ENCODE measurements around the gene ADRB1.

ADRB1 gene

GRCh38 chr10:114026189-114027040 is 17.3 kb upstream of the ADRB1 start:
- DNase-seq (ENCODE audit: extremely low read depth in 1 of 2, low read depth in 1 of 2): no peak

GRCh38 chr10:114027041-114027394 is 16.6 kb upstream of the ADRB1 start:
- no peak for DNase-seq (ENCODE audit: extremely low read depth in 1 of 2, low read depth in 1 of 2)

- no peak for DNase-seq (ENCODE audit: extremely low read depth in 1 of 2, low read depth in 1 of 2)
Observed at GRCh38 chr10:114027951-114028350, 15.7 kb upstream of the ADRB1 start.

GRCh38 chr10:114028425-114028824 is 15.2 kb upstream of the ADRB1 start:
- no peak for DNase-seq (ENCODE audit: extremely low read depth in 1 of 2, low read depth in 1 of 2)

GRCh38 chr10:114029655-114030054 is 14.0 kb upstream of the ADRB1 start:
- no peak for DNase-seq (ENCODE audit: extremely low read depth in 1 of 2, low read depth in 1 of 2)

GRCh38 chr10:114030140-114030539 is 13.5 kb upstream of the ADRB1 start:
- DNase-seq (ENCODE audit: extremely low read depth in 1 of 2, low read depth in 1 of 2): no peak

GRCh38 chr10:114031073-114031972 is 12.3 kb upstream of the ADRB1 start:
- DNase-seq (ENCODE audit: extremely low read depth in 1 of 2, low read depth in 1 of 2): no peak

- DNase-seq (ENCODE audit: extremely low read depth in 1 of 2, low read depth in 1 of 2): no peak
Observed at GRCh38 chr10:114033566-114033965, 10.1 kb upstream of the ADRB1 start.

GRCh38 chr10:114034923-114035645 is 8.6 kb upstream of the ADRB1 start:
- DNase-seq (ENCODE audit: extremely low read depth in 1 of 2, low read depth in 1 of 2): no peak

- no peak for DNase-seq (ENCODE audit: extremely low read depth in 1 of 2, low read depth in 1 of 2)
Observed at GRCh38 chr10:114035791-114036190, 7.9 kb upstream of the ADRB1 start.

- no peak for DNase-seq (ENCODE audit: extremely low read depth in 1 of 2, low read depth in 1 of 2)
Observed at GRCh38 chr10:114038819-114039218, 4.8 kb upstream of the ADRB1 start.

GRCh38 chr10:114041166-114041565 is 2.5 kb upstream of the ADRB1 start:
- DNase-seq (ENCODE audit: extremely low read depth in 1 of 2, low read depth in 1 of 2): no peak

- DNase-seq (ENCODE audit: extremely low read depth in 1 of 2, low read depth in 1 of 2): no peak
Observed at GRCh38 chr10:114042895-114043531, 653 bp upstream of the ADRB1 start.

GRCh38 chr10:114044247-114045135 is 825 bp downstream of the ADRB1 start:
- no peak for DNase-seq (ENCODE audit: extremely low read depth in 1 of 2, low read depth in 1 of 2)

GRCh38 chr10:114045136-114046086 is 1.7 kb downstream of the ADRB1 start:
- DNase-seq (ENCODE audit: extremely low read depth in 1 of 2, low read depth in 1 of 2): no peak

- DNase-seq (ENCODE audit: extremely low read depth in 1 of 2, low read depth in 1 of 2): no peak
Observed at GRCh38 chr10:114046087-114046458, 2.4 kb downstream of the ADRB1 start.

GRCh38 chr10:114048472-114048871 is 4.8 kb downstream of the ADRB1 start:
- DNase-seq (ENCODE audit: extremely low read depth in 1 of 2, low read depth in 1 of 2): no peak

GRCh38 chr10:114051714-114052113 is 8.0 kb downstream of the ADRB1 start:
- no peak for DNase-seq (ENCODE audit: extremely low read depth in 1 of 2, low read depth in 1 of 2)

- no peak for DNase-seq (ENCODE audit: extremely low read depth in 1 of 2, low read depth in 1 of 2)
Observed at GRCh38 chr10:114052255-114052654, 8.6 kb downstream of the ADRB1 start.
